Endothelial cell of umbilical vein (primary cell): ENCODE data around the gene ZDBF2. TPM values are rescaled to one million over a fixed set of nuclear protein-coding genes. Genes with fewer than 3 reads are reported as not detected.

Source experiments
- BruUV-seq: library from RNA; stranded (reverse); fragments of 400-500 nt; replicated peaks from 2 replicates; lab custom pipeline; 2021; lab: Mats Ljungman, UMichigan
- CTCF ChIA-PET: fragments of 300-600, 350-600 bp; sonication (Branson Sonifier 250); formaldehyde crosslinking; loops from one replicate; lab custom pipeline; 2021; ENCODE audit warnings: antibody characterized with exemption, inconsistent platforms; lab: Charles Lee
- POLR2A ChIA-PET: fragments of 300-600, 350-600 bp; sonication (Branson Sonifier 250); formaldehyde crosslinking; loops from one replicate; lab custom pipeline; 2021; ENCODE audit warnings: antibody characterized with exemption, inconsistent platforms; lab: Charles Lee
- DNase-seq: peaks from one replicate; pipeline ENCODE4 v3.0.0-alpha.2; 2011; ENCODE audit warnings: low read depth, low spot score
- FAIRE-seq: peaks from 2 replicates; lab custom pipeline; 2011; peaks lifted over from hg19 to GRCh38; lab: Jason Lieb, UNC
- H2AFZ ChIP-seq: 2 replicates; pipeline ENCODE4 v1.6.0; 2012; ENCODE audit warnings: low read depth, low read length, control low read depth, inconsistent platforms
- H3K27ac ChIP-seq: 2 replicates; pipeline ENCODE4 v1.5.1; 2011; ENCODE audit warnings: low read depth, mild to moderate bottlenecking, control low read depth, low read length, moderate library complexity; ENCODE audit not compliant: insufficient read depth
- H3K27me3 ChIP-seq, 2 experiments: 2 replicates each; pipeline versions ENCODE4 v1.6.0 to v1.6.1; 2011; ENCODE audit warnings: low read length in 2 of 2, mixed read lengths in 1 of 2; ENCODE audit not compliant: control insufficient read depth in 2 of 2, insufficient read depth in 2 of 2
- H3K36me3 ChIP-seq, 2 experiments: 2 replicates in 1 of 2; 3 replicates in 1 of 2; pipeline ENCODE4 v1.5.1; 2011; ENCODE audit warnings: low read length in 2 of 2, mild to moderate bottlenecking in 1 of 2, moderate library complexity in 1 of 2; ENCODE audit not compliant: control insufficient read depth in 2 of 2, insufficient read depth in 2 of 2; ENCODE audit errors: extremely low read depth in 1 of 2
- H3K4me1 ChIP-seq: 3 replicates; pipeline ENCODE4 v1.5.1; 2011; ENCODE audit warnings: mild to moderate bottlenecking, low read length; ENCODE audit not compliant: control insufficient read depth, insufficient read depth; ENCODE audit errors: extremely low read depth
- H3K4me2 ChIP-seq: 2 replicates; pipeline ENCODE4 v1.6.1; 2011; ENCODE audit warnings: low read length, control low read depth, mixed read lengths; ENCODE audit not compliant: insufficient read depth
- H3K4me3 ChIP-seq, 3 experiments: fragments of 200-600 bp in 1 of 3; sonication (generic), shearing (Covaris generic) in 1 of 3; replicated peaks in 1 of 3; 2 replicates each; pipeline ENCODE4 v1.5.1; 2011 to 2016; ENCODE audit warnings: control low read depth in 3 of 3, low read length in 3 of 3, mild to moderate bottlenecking in 2 of 3, inconsistent platforms in 1 of 3, low read depth in 1 of 3, moderate library complexity in 1 of 3; ENCODE audit not compliant: insufficient read depth in 1 of 3
- H3K79me2 ChIP-seq: 2 replicates; pipeline ENCODE4 v1.6.0; 2012; ENCODE audit warnings: low read length, inconsistent platforms; ENCODE audit not compliant: control insufficient read depth, insufficient read depth
- H3K9ac ChIP-seq: replicated peaks from 2 replicates; pipeline ENCODE3; 2011; ENCODE audit warnings: low read length, control low read depth; ENCODE audit not compliant: insufficient read depth; ENCODE audit errors: extremely low read depth
- H3K9me1 ChIP-seq: replicated peaks from 3 replicates; pipeline ENCODE4 v1.6.0; 2011; ENCODE audit warnings: mild to moderate bottlenecking, low read length; ENCODE audit not compliant: control insufficient read depth, insufficient read depth; ENCODE audit errors: extremely low read depth
- H3K9me3 ChIP-seq: replicated peaks from 2 replicates; pipeline ENCODE4 v1.5.1; 2012; ENCODE audit warnings: low read length, inconsistent platforms; ENCODE audit not compliant: control insufficient read depth, insufficient read depth
- H4K20me1 ChIP-seq: replicated peaks from 2 replicates; pipeline ENCODE3; 2011; ENCODE audit warnings: mild to moderate bottlenecking, low read length; ENCODE audit not compliant: control insufficient read depth, insufficient read depth; ENCODE audit errors: extremely low read depth
- EZH2 ChIP-seq: IDR thresholded peaks from 2 replicates; pipeline ENCODE4 v1.6.1; 2012; ENCODE audit warnings: borderline replicate concordance, low read depth, mild to moderate bottlenecking, moderate library complexity, low read length, inconsistent platforms; ENCODE audit not compliant: severe bottlenecking
- FOS ChIP-seq: IDR thresholded peaks from 2 replicates; pipeline ENCODE4 v1.6.1; 2011; ENCODE audit warnings: mild to moderate bottlenecking, low read length, moderate library complexity, borderline replicate concordance; ENCODE audit not compliant: insufficient read depth
- GATA2 ChIP-seq: IDR thresholded peaks from 2 replicates; pipeline ENCODE4 v1.7.0; 2011; ENCODE audit warnings: low read depth, mild to moderate bottlenecking, moderate library complexity, mixed read lengths, low read length; ENCODE audit not compliant: insufficient read length, insufficient read depth
- JUN ChIP-seq: IDR thresholded peaks from 2 replicates; pipeline ENCODE4 v1.6.1; 2011; ENCODE audit warnings: borderline replicate concordance, low read depth; ENCODE audit not compliant: insufficient read length, insufficient read depth
- MYC ChIP-seq: IDR thresholded peaks from one replicate; pipeline ENCODE4 v1.6.1; 2011; ENCODE audit warnings: mild to moderate bottlenecking, low read depth, low read length
- POLR2A ChIP-seq: IDR thresholded peaks from 2 replicates; pipeline ENCODE4 v1.6.1; 2012; ENCODE audit warnings: low read depth, mild to moderate bottlenecking, control low read depth, low read length
- POLR2AphosphoS5 ChIP-seq: IDR thresholded peaks from 2 replicates; pipeline ENCODE4 v1.6.1; 2012; ENCODE audit warnings: low read depth, mild to moderate bottlenecking, control low read depth, low read length, moderate library complexity; ENCODE audit not compliant: insufficient read depth
- dilution Hi-C: fragments of 300-500 bp; cut with MboI; formaldehyde crosslinking; loops from one replicate; pipeline ENCODE4 v1.15.0; 2019; ENCODE audit warnings: low sequenced_read_pairs; ENCODE audit not compliant: extremely low pct_ligation_motif_present
- intact Hi-C: fragments of 100-400 bp; cut with micrococcal nuclease; formaldehyde crosslinking; loops from one replicate; pipeline ENCODE4 v1.10.0; 2022
- polyA plus RNA-seq, 4 experiments: library from polyadenylated mRNA; depleted of rRNA in 3 of 4; stranded (reverse) in 3 of 4; unstranded in 1 of 4; fragments of >200 nt; gene quantifications; 2 replicates each; pipeline versions ENCODE4 v1.2.1 to v1.2.3, GENCODE V29; 2011 to 2012; ENCODE audit warnings: missing spikeins in 1 of 4
- total RNA-seq: library from RNA; stranded (reverse); gene quantifications from 2 replicates; pipeline ENCODE4 v1.2.3, GENCODE V29; 2021
- TF ChIP-seq, protein P1 (sequence below), 2 donors: IDR thresholded peaks; 1 replicate in 1 of 2; 2 replicates in 1 of 2; pipeline ENCODE4 v1.5.1; 2011; ENCODE audit warnings: low read length in 2 of 2, mild to moderate bottlenecking in 2 of 2, moderate library complexity in 2 of 2, control low read depth in 1 of 2, inconsistent platforms in 1 of 2, low read depth in 1 of 2; ENCODE audit not compliant: insufficient read depth in 1 of 2; ENCODE audit errors: extremely low read depth in 1 of 2
- TF ChIP-seq, protein P2 (sequence below): IDR thresholded peaks from 2 replicates; pipeline ENCODE4 v1.6.1; 2011; ENCODE audit not compliant: insufficient read depth, insufficient read length

The ZDBF2 gene
- total and polyA plus RNA-seq, 2 donors (not counting 3 experiments of a cell fraction or from before 2014, with no cell fraction given), result 1.3 to 9.6 TPM

DNA sequence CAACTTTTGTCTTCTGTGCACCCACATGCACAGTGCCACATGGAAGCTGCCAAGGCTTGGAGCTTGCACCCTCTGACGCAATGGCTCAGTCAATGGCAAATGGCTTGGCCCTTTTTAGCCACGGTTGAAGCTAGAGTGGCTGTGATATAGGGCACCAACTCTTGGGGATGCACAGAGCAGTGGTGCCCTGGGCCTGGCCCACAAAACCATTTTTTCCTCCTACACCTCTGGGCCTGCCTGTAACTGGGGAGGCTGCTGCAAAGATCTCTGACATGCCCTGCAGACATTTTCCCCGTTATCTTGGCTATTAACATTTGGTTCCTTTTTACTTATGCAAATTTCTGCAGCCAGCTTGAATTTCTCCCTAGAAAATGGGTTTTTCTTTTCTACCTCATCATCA, 74.9 kb downstream of the ZDBF2 start:
- intact Hi-C loops, result no loop called here
- Histone ChIP-seq H3K9me3 (no peaks in the 10 kb centered on the region), H3K4me1 (no peaks in the 10 kb centered on the region), H3K27me3 (peaks cover 0 to 3% of the 10 kb centered on the region in 2 experiments), H4K20me1 (no peaks in the 10 kb centered on the region), H3K27ac (no peak overlapping the region), H3K4me3 (no peak overlapping the region), H3K79me2 (no peaks in the 10 kb centered on the region), H3K4me2 (no peak overlapping the region), H2AFZ (no peak overlapping the region), H3K9ac (no peak overlapping the region), H3K9me1 (no peaks in the 10 kb centered on the region), H3K36me3 (no peaks in the 10 kb centered on the region)
- FAIRE-seq, result no peak
- CTCF ChIA-PET, result no interaction called here
- no TSS peak for BruUV-seq
- no peak for TF ChIP-seq JUN
- TF ChIP-seq GATA2, result no peak
- TF ChIP-seq, protein P1, sequence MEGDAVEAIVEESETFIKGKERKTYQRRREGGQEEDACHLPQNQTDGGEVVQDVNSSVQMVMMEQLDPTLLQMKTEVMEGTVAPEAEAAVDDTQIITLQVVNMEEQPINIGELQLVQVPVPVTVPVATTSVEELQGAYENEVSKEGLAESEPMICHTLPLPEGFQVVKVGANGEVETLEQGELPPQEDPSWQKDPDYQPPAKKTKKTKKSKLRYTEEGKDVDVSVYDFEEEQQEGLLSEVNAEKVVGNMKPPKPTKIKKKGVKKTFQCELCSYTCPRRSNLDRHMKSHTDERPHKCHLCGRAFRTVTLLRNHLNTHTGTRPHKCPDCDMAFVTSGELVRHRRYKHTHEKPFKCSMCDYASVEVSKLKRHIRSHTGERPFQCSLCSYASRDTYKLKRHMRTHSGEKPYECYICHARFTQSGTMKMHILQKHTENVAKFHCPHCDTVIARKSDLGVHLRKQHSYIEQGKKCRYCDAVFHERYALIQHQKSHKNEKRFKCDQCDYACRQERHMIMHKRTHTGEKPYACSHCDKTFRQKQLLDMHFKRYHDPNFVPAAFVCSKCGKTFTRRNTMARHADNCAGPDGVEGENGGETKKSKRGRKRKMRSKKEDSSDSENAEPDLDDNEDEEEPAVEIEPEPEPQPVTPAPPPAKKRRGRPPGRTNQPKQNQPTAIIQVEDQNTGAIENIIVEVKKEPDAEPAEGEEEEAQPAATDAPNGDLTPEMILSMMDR (IDR thresholded peaks at IDR 0.05; ENCODE audit: extremely low read depth in 1 of 2, insufficient read depth in 1 of 2, low read depth in 1 of 2, low read length in 2 of 2), result no peak
- no peak for TF ChIP-seq EZH2
- no peak for TF ChIP-seq FOS
- TF ChIP-seq, protein P2, sequence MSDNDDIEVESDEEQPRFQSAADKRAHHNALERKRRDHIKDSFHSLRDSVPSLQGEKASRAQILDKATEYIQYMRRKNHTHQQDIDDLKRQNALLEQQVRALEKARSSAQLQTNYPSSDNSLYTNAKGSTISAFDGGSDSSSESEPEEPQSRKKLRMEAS, result no peak
- no peak for TF ChIP-seq MYC
- TF ChIP-seq POLR2AphosphoS5, result no peak
- no peak for TF ChIP-seq POLR2A
- POLR2A ChIA-PET, result no interaction called here
- DNase-seq, result no peak
- dilution Hi-C loops, result no loop called here
